Liver (tissue), 9 donors: ENCODE results near the gene C1QA. TPM values are rescaled to one million over a fixed set of nuclear protein-coding genes. Genes with fewer than 3 reads are reported as not detected.

Experiments
- DNase-seq: peaks from one replicate; pipeline ENCODE4 v3.0.0-alpha.2; 2017; ENCODE audit warnings: low spot score
- H3K27ac ChIP-seq, 2 donors: one replicate each; pipeline ENCODE4 v1.7.0; 2013; ENCODE audit warnings: inconsistent platforms in 2 of 2, low read length in 2 of 2, control low read depth in 1 of 2, low read depth in 1 of 2, mild to moderate bottlenecking in 1 of 2
- H3K27me3 ChIP-seq, 4 donors: one replicate each; pipeline versions ENCODE4 v1.6.1 to v1.7.0; 2013; ENCODE audit warnings: low read length in 3 of 4, inconsistent platforms in 1 of 4, mild to moderate bottlenecking in 1 of 4, moderate library complexity in 1 of 4; ENCODE audit not compliant: control insufficient read depth in 4 of 4, insufficient read depth in 4 of 4
- H3K36me3 ChIP-seq, 4 donors: one replicate each; pipeline versions ENCODE4 v1.6.1 to v1.7.0; 2013; ENCODE audit warnings: low read length in 3 of 4, mild to moderate bottlenecking in 3 of 4, low read depth in 1 of 4, moderate library complexity in 1 of 4; ENCODE audit not compliant: control insufficient read depth in 4 of 4, insufficient read depth in 3 of 4
- H3K4me1 ChIP-seq, 4 donors: one replicate each; pipeline versions ENCODE4 v1.6.1 to v1.7.0; 2013; ENCODE audit warnings: low read length in 3 of 4, mild to moderate bottlenecking in 3 of 4, moderate library complexity in 1 of 4; ENCODE audit not compliant: control insufficient read depth in 4 of 4, insufficient read depth in 4 of 4
- H3K4me3 ChIP-seq, 3 donors: one replicate each; pipeline versions ENCODE4 v1.6.1 to v1.7.0; 2013; ENCODE audit warnings: low read length in 3 of 3, control low read depth in 1 of 3, low read depth in 1 of 3, mild to moderate bottlenecking in 1 of 3
- H3K9ac ChIP-seq, 2 donors: one replicate each; pipeline ENCODE4 v1.7.0; 2013; ENCODE audit warnings: low read length in 2 of 2, mild to moderate bottlenecking in 2 of 2, moderate library complexity in 2 of 2, control low read depth in 1 of 2, low read depth in 1 of 2
- H3K9me3 ChIP-seq, 4 donors: one replicate each; pipeline versions ENCODE4 v1.6.1 to v1.7.0; 2013; ENCODE audit warnings: low read length in 3 of 4; ENCODE audit not compliant: control insufficient read depth in 4 of 4
- ATF3 ChIP-seq: IDR thresholded peaks from 2 replicates; pipeline ENCODE4 v1.6.1; 2016; ENCODE audit warnings: antibody characterized with exemption
- CTCF ChIP-seq: fragments of 150-350 bp; IDR thresholded peaks from 2 replicates; pipeline ENCODE4 v1.5.1; 2017; ENCODE audit warnings: improper control_type of control experiment, low read depth, low read length; ENCODE audit not compliant: missing input control
- FOXA1 ChIP-seq: IDR thresholded peaks from 2 replicates; pipeline ENCODE4 v1.6.1; 2016; ENCODE audit warnings: antibody characterized with exemption
- FOXA2 ChIP-seq: IDR thresholded peaks from 2 replicates; pipeline ENCODE4 v1.6.1; 2016; ENCODE audit warnings: antibody characterized with exemption
- GABPA ChIP-seq, 2 donors: IDR thresholded peaks in 1 of 2; conservative IDR thresholded peaks in 1 of 2; 2 replicates each; pipeline ENCODE4 v1.6.1; 2016; ENCODE audit warnings: antibody characterized with exemption in 2 of 2, mild to moderate bottlenecking in 1 of 2, moderate library complexity in 1 of 2
- HNF4A ChIP-seq, 2 donors: conservative IDR thresholded peaks; 2 replicates each; pipeline ENCODE4 v1.6.1; 2016; ENCODE audit warnings: antibody characterized with exemption in 2 of 2, mild to moderate bottlenecking in 2 of 2
- HNF4G ChIP-seq: IDR thresholded peaks from 2 replicates; pipeline ENCODE4 v1.6.1; 2016; ENCODE audit warnings: antibody characterized with exemption
- JUND ChIP-seq, 2 donors: IDR thresholded peaks; 2 replicates each; pipeline ENCODE4 v1.6.1; 2016; ENCODE audit warnings: antibody characterized with exemption in 2 of 2
- MAX ChIP-seq: IDR thresholded peaks from 2 replicates; pipeline ENCODE4 v1.6.1; 2016; ENCODE audit warnings: antibody characterized with exemption
- NR2F2 ChIP-seq: IDR thresholded peaks from 2 replicates; pipeline ENCODE4 v1.6.1; 2016; ENCODE audit warnings: antibody characterized with exemption
- RAD21 ChIP-seq, 2 donors: IDR thresholded peaks; 2 replicates each; pipeline ENCODE4 v1.6.1; 2016; ENCODE audit warnings: antibody characterized with exemption in 2 of 2, mild to moderate bottlenecking in 2 of 2
- RXRA ChIP-seq, 2 donors: IDR thresholded peaks; 2 replicates each; pipeline ENCODE4 v1.6.1; 2017 to 2018; ENCODE audit warnings: antibody characterized with exemption in 2 of 2, mild to moderate bottlenecking in 1 of 2
- SP1 ChIP-seq: IDR thresholded peaks from 2 replicates; pipeline ENCODE4 v1.6.1; 2018; ENCODE audit warnings: antibody characterized with exemption, mild to moderate bottlenecking
- TAF1 ChIP-seq: conservative IDR thresholded peaks from 2 replicates; pipeline ENCODE4 v1.6.1; 2016; ENCODE audit warnings: antibody characterized with exemption, mild to moderate bottlenecking
- YY1 ChIP-seq: IDR thresholded peaks from 2 replicates; pipeline ENCODE4 v1.6.1; 2016; ENCODE audit warnings: antibody characterized with exemption, mild to moderate bottlenecking
- ZBTB33 ChIP-seq: IDR thresholded peaks from 2 replicates; pipeline ENCODE4 v1.6.1; 2016; ENCODE audit warnings: antibody characterized with exemption
- WGBS: extraction: QIAGEN DNeasy Blood & Tissue Kit; methylation state at CpG from one replicate; pipeline ENCODE4 v1.1.7; 2013; 5-methylcytosine and 5-hydroxymethylcytosine counted together
- polyA plus RNA-seq, 2 donors: library from polyadenylated mRNA; stranded (reverse) in 1 of 2; unstranded in 1 of 2; fragments of 200-250 nt in 1 of 2; fragments of >200 nt in 1 of 2; fragmentation: Nextera tagmentation in 1 of 2; extraction: Ambion mirVana in 1 of 2; gene quantifications; one replicate each; pipeline versions ENCODE4 v1.2.1 to v1.2.3, GENCODE V29; 2013 to 2015
- total RNA-seq, 2 donors: library from RNA; depleted of rRNA; stranded (reverse); fragments of >200 nt; gene quantifications; one replicate each; pipeline ENCODE4 v1.2.3, GENCODE V29; 2014
- donor health status: healthy.
- donor health status: healthy.
- donor health status: healthy.
- donor health status: healthy.
- donor health status: healthy.

The C1QA gene
- total and polyA plus RNA-seq, 4 donors: 73.0 to 243 (median 94.6) TPM

- 55% methylated on average over 12 of the region's 12 CpGs for WGBS
- no peak overlapping the region for H3K4me3 ChIP-seq
- TF ChIP-seq TAF1 (no peak), FOXA1 (no peak), MAX (no peak), FOXA2 (no peak), ATF3 (no peak), SP1 (no peak), YY1 (no peak), JUND (IDR thresholded peaks at IDR 0.05) (no peak), NR2F2 (no peak), RXRA (IDR thresholded peaks at IDR 0.05) (no peak), CTCF (no peak), HNF4A (conservative IDR thresholded peaks at IDR 0.05) (no peak)
- H3K36me3 ChIP-seq: no peaks in the 10 kb centered on the region
- no peak overlapping the region for H3K9ac ChIP-seq
- H3K4me1 ChIP-seq: no peaks in the 10 kb centered on the region
- H3K9me3 ChIP-seq: peaks cover 0 to 2% (median 0%) of the 10 kb centered on the region in 4 donors
- H3K27me3 ChIP-seq: peaks cover 0 to 13% (median 4%) of the 10 kb centered on the region in 4 donors
- DNase-seq: no peak
- H3K27ac ChIP-seq: no peak overlapping the region
Observed at GRCh38 chr1:22613951-22614350, 22.5 kb upstream of the C1QA start.

- H3K9ac ChIP-seq: no peak overlapping the region
- no peak overlapping the region for H3K4me3 ChIP-seq
- H3K27ac ChIP-seq: no peak overlapping the region
- no peaks in the 10 kb centered on the region for H3K4me1 ChIP-seq
- no peaks in the 10 kb centered on the region for H3K36me3 ChIP-seq
- H3K27me3 ChIP-seq: peaks cover 0 to 10% (median 4%) of the 10 kb centered on the region in 4 donors
- H3K9me3 ChIP-seq: peaks cover 0 to 2% (median 0%) of the 10 kb centered on the region in 4 donors
- TF ChIP-seq ZBTB33 (no peak), HNF4G (no peak), SP1 (no peak), RAD21 (IDR thresholded peaks at IDR 0.05) (no peak), MAX (no peak), ATF3 (no peak), GABPA (IDR thresholded peaks at IDR 0.05 in 1 of 2, conservative IDR thresholded peaks at IDR 0.05 in 1 of 2) (no peak)
- no peak for DNase-seq
- 59% methylated on average over 2 of the region's 2 CpGs for WGBS
Observed at GRCh38 chr1:22615886-22616285, 20.5 kb upstream of the C1QA start.
